AG10803 (cell line): ENCODE data around the gene SPACDR.
A peak's percentile ranks its signal among the peaks of the same experiment; 100 is the strongest.

Source experiments
- DNase-seq: peaks from one replicate; pipeline ENCODE4 v3.0.0; 2010; ENCODE audit warnings: low read depth
- H3K4me3 ChIP-seq: 2 replicates; pipeline ENCODE4 v1.5.1; 2011; ENCODE audit warnings: mild to moderate bottlenecking, low read length, control low read depth
- CTCF ChIP-seq: conservative IDR thresholded peaks from 2 replicates; pipeline ENCODE4 v1.5.1; 2011; ENCODE audit warnings: mild to moderate bottlenecking, low read length, control low read depth, inconsistent platforms

The SPACDR gene

GRCh38 chr7:100496509-100496908 is 32.4 kb upstream of the SPACDR start:
- TF ChIP-seq CTCF: no peak
- no peak for DNase-seq
- no peak overlapping the region for H3K4me3 ChIP-seq

DNA sequence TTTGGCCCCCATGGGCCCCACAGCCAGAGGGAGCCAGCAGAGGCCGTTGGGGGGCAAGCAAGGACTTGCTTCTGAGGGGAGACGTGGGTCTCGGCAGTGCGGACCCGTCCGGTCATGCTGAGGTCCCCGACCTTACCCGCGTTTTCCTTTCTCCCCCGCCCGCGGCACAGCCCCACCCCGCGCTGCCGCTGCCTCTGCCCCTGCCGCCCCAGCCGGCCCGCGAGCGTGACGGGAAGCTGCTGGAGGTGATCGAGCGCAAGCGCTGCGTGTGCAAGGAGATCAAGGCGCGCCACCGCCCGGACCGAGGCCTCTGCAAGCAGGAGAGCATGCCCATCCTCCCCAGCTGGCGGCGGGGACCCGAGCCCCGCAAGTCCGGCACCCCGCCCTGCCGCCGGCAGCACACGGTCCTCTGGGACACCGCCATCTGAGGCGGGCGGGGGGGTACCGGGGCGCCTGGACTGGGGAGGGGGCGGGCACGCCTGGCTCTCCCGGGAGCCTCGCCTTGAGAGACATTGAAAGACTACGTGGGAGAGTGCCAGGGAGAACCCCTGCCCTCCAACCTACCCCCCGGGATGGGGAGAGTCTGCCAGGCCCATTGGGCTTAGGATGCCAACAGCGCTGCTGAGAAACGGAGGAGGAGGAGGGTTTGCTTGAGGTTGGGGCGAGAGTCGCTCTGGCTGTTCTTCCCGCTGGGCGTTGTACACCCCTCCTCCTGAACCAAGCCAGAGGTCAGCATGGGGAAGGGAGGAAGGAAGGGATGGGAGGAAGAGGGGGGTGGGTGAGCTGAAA is 29.6 kb upstream of the SPACDR start:
- TF ChIP-seq CTCF: no peak
- no peak overlapping the region for H3K4me3 ChIP-seq
- DNase-seq: no peak

DNA sequence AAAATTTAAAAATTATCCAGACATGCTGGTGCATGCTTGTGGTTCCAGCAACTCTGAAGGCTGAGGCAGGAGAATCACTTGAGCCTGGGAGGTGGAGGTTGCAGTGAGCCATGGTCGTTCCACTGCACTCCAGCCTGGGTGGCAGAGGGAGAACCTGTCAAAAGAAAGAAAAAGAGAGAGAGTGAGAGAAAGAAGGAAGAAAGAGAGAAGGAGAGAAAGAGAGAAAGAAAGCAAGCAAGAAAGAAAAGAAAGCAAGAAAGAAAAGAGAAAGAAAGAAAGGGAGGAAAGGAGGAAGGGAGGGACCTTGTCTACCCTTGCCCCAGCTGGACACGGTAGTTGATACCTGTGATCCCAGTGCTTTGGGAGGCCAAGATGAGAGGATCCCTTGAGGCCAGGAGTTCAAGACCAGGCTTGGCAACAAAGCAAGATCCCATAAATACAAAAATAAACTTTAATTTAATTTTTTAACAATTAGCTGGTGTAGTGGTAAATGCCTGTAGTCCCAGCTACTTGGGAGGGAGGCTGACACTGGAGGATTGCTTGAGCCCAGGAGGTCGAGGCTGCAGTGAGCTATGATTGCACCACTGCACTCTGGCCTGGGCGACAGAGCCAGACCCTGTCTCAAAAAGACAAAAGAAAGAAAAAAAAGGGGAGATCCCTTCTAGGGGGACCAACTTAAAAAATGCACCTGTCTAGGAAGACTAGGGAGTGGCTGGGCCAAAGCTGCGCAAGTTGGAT is 28.8 kb upstream of the SPACDR start:
- no peak overlapping the region for H3K4me3 ChIP-seq
- DNase-seq: no peak
- TF ChIP-seq CTCF: no peak

- TF ChIP-seq CTCF: no peak
Measured at GRCh38 chr7:100491192-100491578, 27.1 kb upstream of the SPACDR start.

GRCh38 chr7:100490483-100491191 is 26.6 kb upstream of the SPACDR start:
- TF ChIP-seq CTCF: no peak
- DNase-seq: no peak
- no peak overlapping the region for H3K4me3 ChIP-seq

More at GRCh38 chr7:100491192-100491578, 27.1 kb upstream of the SPACDR start:
- H3K4me3 ChIP-seq: no peak overlapping the region
- no peak for DNase-seq

GRCh38 chr7:100489824-100490223 is 25.8 kb upstream of the SPACDR start:
- TF ChIP-seq CTCF: no peak
- DNase-seq: peak; percentile 88
- H3K4me3 ChIP-seq: no peak overlapping the region
